Neural progenitor cell (in vitro differentiated cells): ENCODE results near the gene MYH9. TPM values are rescaled to one million over a fixed set of nuclear protein-coding genes. Genes with fewer than 3 reads are reported as not detected.

ENCODE experiments used
- DNase-seq: peaks from one replicate; pipeline ENCODE4 v3.0.0-alpha.2; 2016; ENCODE audit warnings: low spot score
- H2AFZ ChIP-seq: fragments of 200-600 bp; sonication (generic); replicated peaks from 2 replicates; pipeline ENCODE4 v1.6.1; 2016; ENCODE audit warnings: antibody characterized with exemption
- H3F3A ChIP-seq: fragments of 200-600 bp; sonication (generic); 2 replicates; pipeline ENCODE4 v1.6.1; 2016; ENCODE audit warnings: antibody characterized with exemption, low read depth
- H3K27ac ChIP-seq: fragments of 200-600 bp; sonication (generic); 2 replicates; pipeline ENCODE4 v1.5.1; 2016; ENCODE audit warnings: mild to moderate bottlenecking
- H3K27me3 ChIP-seq: fragments of 200-600 bp; sonication (generic); 2 replicates; pipeline ENCODE4 v1.6.1; 2016; ENCODE audit warnings: mild to moderate bottlenecking, moderate library complexity
- H3K36me3 ChIP-seq: fragments of 200-600 bp; sonication (generic); 2 replicates; pipeline ENCODE4 v1.5.1; 2016
- H3K4me1 ChIP-seq: fragments of 200-600 bp; sonication (generic); 2 replicates; pipeline ENCODE4 v1.6.1; 2016; ENCODE audit warnings: mixed run types
- H3K4me2 ChIP-seq: fragments of 200-600 bp; sonication (generic); 2 replicates; pipeline ENCODE4 v1.6.1; 2016
- H3K4me3 ChIP-seq: fragments of 200-600 bp; sonication (generic); 2 replicates; pipeline ENCODE4 v1.5.1; 2016
- H3K79me2 ChIP-seq: fragments of 200-600 bp; sonication (generic); 2 replicates; pipeline ENCODE4 v1.6.1; 2016; ENCODE audit warnings: low read depth
- H3K9ac ChIP-seq: fragments of 200-600 bp; sonication (generic); 2 replicates; pipeline ENCODE4 v1.6.1; 2016
- H3K9me3 ChIP-seq: fragments of 200-600 bp; sonication (generic); 2 replicates; pipeline ENCODE4 v1.5.1; 2016; ENCODE audit warnings: low read depth
- H4K20me1 ChIP-seq: fragments of 200-600 bp; sonication (generic); 2 replicates; pipeline ENCODE4 v1.6.1; 2016; ENCODE audit warnings: low read depth
- H3K27ac Mint-ChIP-seq: 3 replicates; pipeline ENCODE4 v1.8.0; 2021; ENCODE audit warnings: mixed read lengths
- H3K27me3 Mint-ChIP-seq: 2 replicates; pipeline ENCODE4 v1.8.0; 2022; ENCODE audit warnings: low read depth, mild to moderate bottlenecking, inconsistent platforms, moderate library complexity, mixed read lengths; ENCODE audit not compliant: insufficient read depth
- H3K36me3 Mint-ChIP-seq: 3 replicates; pipeline ENCODE4 v1.8.0; 2021; ENCODE audit warnings: mixed read lengths
- H3K4me1 Mint-ChIP-seq: 3 replicates; pipeline ENCODE4 v1.8.0; 2021; ENCODE audit warnings: mixed read lengths
- H3K4me3 Mint-ChIP-seq: 3 replicates; pipeline ENCODE4 v1.8.0; 2021; ENCODE audit warnings: mild to moderate bottlenecking, moderate library complexity, mixed read lengths
- H3K9me3 Mint-ChIP-seq: 3 replicates; pipeline ENCODE4 v1.8.0; 2020; ENCODE audit warnings: mixed read lengths
- CTCF ChIP-seq: fragments of 200-600 bp; sonication (generic); IDR thresholded peaks from 2 replicates; pipeline ENCODE4 v1.5.1; 2017; ENCODE audit warnings: antibody characterized with exemption, mild to moderate bottlenecking
- EZH2 ChIP-seq: fragments of 200-600 bp; sonication (generic); IDR thresholded peaks from 2 replicates; pipeline ENCODE4 v1.6.1; 2017; ENCODE audit warnings: antibody characterized with exemption, mild to moderate bottlenecking, moderate library complexity
- EZH2phosphoT487 ChIP-seq: fragments of 200-600 bp; sonication (generic); IDR thresholded peaks from 2 replicates; pipeline ENCODE4 v1.6.1; 2017; ENCODE audit warnings: antibody characterized with exemption
- total RNA-seq: library from RNA; depleted of rRNA; stranded (reverse); fragments of >200 nt; gene quantifications from 2 replicates; pipeline ENCODE4 v1.2.3, GENCODE V29; 2015; ENCODE audit warnings: low replicate concordance

Gene MYH9
- total RNA-seq, 1 donor from 2014 or later: 77.2 TPM

GRCh38 chr22:36299911-36300310 lies 87.9 kb downstream of the MYH9 start:
- H3K4me2 ChIP-seq: no peak overlapping the region
- H3K27me3 ChIP-seq: no peaks in the 10 kb centered on the region
- no peaks in the 10 kb centered on the region for H3K79me2 ChIP-seq
- no peaks in the 10 kb centered on the region for H3K4me1 ChIP-seq
- H4K20me1 ChIP-seq: no peaks in the 10 kb centered on the region
- Mint-ChIP-seq H3K4me1 (no peaks in the 10 kb centered on the region), H3K27me3 (peaks cover 4% of the 10 kb centered on the region), H3K36me3 (peaks cover 27% of the 10 kb centered on the region), H3K4me3 (no peak overlapping the region), H3K9me3 (no peaks in the 10 kb centered on the region), H3K27ac (no peak overlapping the region)
- no peak overlapping the region for H2AFZ ChIP-seq
- no peak overlapping the region for H3K4me3 ChIP-seq
- H3K27ac ChIP-seq: no peak overlapping the region
- peaks cover 10% of the 10 kb centered on the region for H3F3A ChIP-seq
- TF ChIP-seq CTCF: no peak
- no peak for TF ChIP-seq EZH2
- no peak for TF ChIP-seq EZH2phosphoT487
- no peaks in the 10 kb centered on the region for H3K36me3 ChIP-seq
- no peak for DNase-seq
- H3K9me3 ChIP-seq: no peaks in the 10 kb centered on the region
- H3K9ac ChIP-seq: no peak overlapping the region

- peaks cover 10% of the 10 kb centered on the region for H3F3A ChIP-seq
- no peaks in the 10 kb centered on the region for H3K36me3 ChIP-seq
- DNase-seq: no peak
- no peaks in the 10 kb centered on the region for H4K20me1 ChIP-seq
- H3K27me3 Mint-ChIP-seq: peaks cover 4% of the 10 kb centered on the region
- H3K36me3 Mint-ChIP-seq: peaks cover 29% of the 10 kb centered on the region
- H3K4me2 ChIP-seq: no peak overlapping the region
- H3K9me3 Mint-ChIP-seq: no peaks in the 10 kb centered on the region
- no peak overlapping the region for H3K4me3 Mint-ChIP-seq
- no peak for TF ChIP-seq EZH2phosphoT487
- H3K4me3 ChIP-seq: no peak overlapping the region
- H3K9me3 ChIP-seq: no peaks in the 10 kb centered on the region
- no peaks in the 10 kb centered on the region for H3K4me1 ChIP-seq
- H3K27ac ChIP-seq: no peak overlapping the region
- H2AFZ ChIP-seq: no peak overlapping the region
- H3K79me2 ChIP-seq: no peaks in the 10 kb centered on the region
- no peak overlapping the region for H3K9ac ChIP-seq
- no peaks in the 10 kb centered on the region for H3K27me3 ChIP-seq
- H3K4me1 Mint-ChIP-seq: no peaks in the 10 kb centered on the region
- H3K27ac Mint-ChIP-seq: no peak overlapping the region
These were observed 88.5 kb downstream of the MYH9 start for GRCh38 chr22:36299295-36299694.

- no peak overlapping the region for H3K4me3 Mint-ChIP-seq
These were observed 89.2 kb downstream of the MYH9 start for GRCh38 chr22:36298601-36299000.

More at GRCh38 chr22:36298601-36299000, 89.2 kb downstream of the MYH9 start:
- Histone ChIP-seq H4K20me1 (no peaks in the 10 kb centered on the region), H2AFZ (no peak overlapping the region), H3K9ac (no peak overlapping the region), H3K4me3 (no peak overlapping the region), H3K4me2 (no peak overlapping the region), H3K36me3 (no peaks in the 10 kb centered on the region), H3K4me1 (no peaks in the 10 kb centered on the region), H3K27ac (no peak overlapping the region), H3K27me3 (no peaks in the 10 kb centered on the region), H3F3A (peaks cover 10% of the 10 kb centered on the region), H3K9me3 (no peaks in the 10 kb centered on the region), H3K79me2 (no peaks in the 10 kb centered on the region)
- H3K9me3 Mint-ChIP-seq: no peaks in the 10 kb centered on the region
- no peak overlapping the region for H3K27ac Mint-ChIP-seq
- no peak for DNase-seq
- no peaks in the 10 kb centered on the region for H3K4me1 Mint-ChIP-seq
- peaks cover 4% of the 10 kb centered on the region for H3K27me3 Mint-ChIP-seq
- peaks cover 28% of the 10 kb centered on the region for H3K36me3 Mint-ChIP-seq
- TF ChIP-seq EZH2phosphoT487: no peak
- TF ChIP-seq EZH2: no peak
- no peak for TF ChIP-seq CTCF
